H1 (cell line): ENCODE results near the gene OTX2. TPM values are rescaled to one million over a fixed set of nuclear protein-coding genes. Genes with fewer than 3 reads are reported as not detected.

ENCODE experiments used
- CTCF ChIA-PET: fragments of 300-600 bp; sonication (Branson Sonifier 250); formaldehyde crosslinking; loops from one replicate; lab custom pipeline; 2021; ENCODE audit not compliant: partially characterized antibody; lab: Charles Lee
- POLR2A ChIA-PET: fragments of 300-600 bp; sonication (Branson Sonifier 250); formaldehyde crosslinking; loops from one replicate; lab custom pipeline; 2021; ENCODE audit warnings: inconsistent platforms; ENCODE audit not compliant: partially characterized antibody; lab: Charles Lee
- DNase-seq, 2 experiments: peaks; one replicate each; pipeline versions ENCODE4 v3.0.0 to v3.0.0-alpha.2; 2010 to 2022; ENCODE audit warnings: low spot score in 2 of 2, low read depth in 1 of 2, mixed read lengths in 1 of 2
- FAIRE-seq: peaks from 2 replicates; lab custom pipeline; 2011; peaks lifted over from hg19 to GRCh38; lab: Jason Lieb, UNC
- H2AFZ ChIP-seq: 2 replicates; pipeline ENCODE4 v1.8.1; 2012; ENCODE audit warnings: low read length, inconsistent platforms
- H2AK5ac ChIP-seq: 2 replicates; pipeline ENCODE4 v1.6.1; 2013; ENCODE audit warnings: low read depth, low read length
- H2BK120ac ChIP-seq: replicated peaks from 2 replicates; pipeline ENCODE3; 2013; ENCODE audit warnings: low read depth, low read length, inconsistent platforms
- H2BK12ac ChIP-seq: 2 replicates; pipeline ENCODE4 v1.6.1; 2013; ENCODE audit warnings: low read depth, low read length
- H2BK15ac ChIP-seq: 2 replicates; pipeline ENCODE4 v1.6.1; 2013; ENCODE audit warnings: low read length
- H2BK20ac ChIP-seq: 2 replicates; pipeline ENCODE4 v1.6.1; 2013; ENCODE audit warnings: low read length
- H2BK5ac ChIP-seq: 2 replicates; pipeline ENCODE4 v1.6.1; 2013; ENCODE audit warnings: low read depth, low read length
- H3K14ac ChIP-seq: 2 replicates; pipeline ENCODE4 v1.6.1; 2013; ENCODE audit warnings: inconsistent platforms; ENCODE audit not compliant: insufficient read length
- H3K18ac ChIP-seq: 2 replicates; pipeline ENCODE4 v1.6.1; 2013; ENCODE audit warnings: low read length; ENCODE audit errors: extremely low read depth
- H3K23ac ChIP-seq: 2 replicates; pipeline ENCODE4 v1.6.1; 2013; ENCODE audit warnings: inconsistent platforms; ENCODE audit not compliant: insufficient read length
- H3K23me2 ChIP-seq: 2 replicates; pipeline ENCODE4 v1.6.1; 2013; ENCODE audit warnings: low read depth, low read length
- H3K27ac ChIP-seq: 2 replicates; pipeline ENCODE4 v1.6.1; 2011; ENCODE audit warnings: low read depth, low read length, inconsistent platforms
- H3K27me3 ChIP-seq, 4 experiments: replicated peaks in 1 of 4; 1 replicate in 1 of 4; 2 replicates in 3 of 4; pipeline versions ENCODE4 v1.6.1 to v1.8.1; 2011 to 2013; ENCODE audit warnings: low read length in 3 of 4, mild to moderate bottlenecking in 3 of 4, inconsistent platforms in 2 of 4, mixed read lengths in 2 of 4, moderate library complexity in 1 of 4; ENCODE audit not compliant: control insufficient read depth in 3 of 4, insufficient read depth in 3 of 4; ENCODE audit errors: extremely low read depth in 1 of 4
- H3K36me3 ChIP-seq, 4 experiments: 2 replicates each; pipeline versions ENCODE4 v1.6.1 to v1.8.1; 2011 to 2013; ENCODE audit warnings: mild to moderate bottlenecking in 4 of 4, low read length in 3 of 4, moderate library complexity in 2 of 4, control low read depth in 1 of 4, inconsistent platforms in 1 of 4; ENCODE audit not compliant: insufficient read depth in 4 of 4, control insufficient read depth in 2 of 4
- H3K4ac ChIP-seq: replicated peaks from 2 replicates; pipeline ENCODE3; 2013; ENCODE audit warnings: low read length, low read depth, mixed read lengths, inconsistent platforms; ENCODE audit not compliant: insufficient read length
- H3K4me1 ChIP-seq, 4 experiments: replicated peaks in 1 of 4; 1 replicate in 1 of 4; 2 replicates in 3 of 4; pipeline versions ENCODE4 v1.6.1 to v1.8.1; 2011 to 2013; ENCODE audit warnings: low read length in 3 of 4, inconsistent platforms in 2 of 4, mixed read lengths in 1 of 4; ENCODE audit not compliant: insufficient read depth in 4 of 4, control insufficient read depth in 3 of 4
- H3K4me2 ChIP-seq, 2 experiments: 2 replicates each; pipeline versions ENCODE4 v1.6.1 to v1.8.1; 2011 to 2013; ENCODE audit warnings: low read depth in 2 of 2, low read length in 2 of 2, control low read depth in 1 of 2, inconsistent platforms in 1 of 2, mild to moderate bottlenecking in 1 of 2; ENCODE audit not compliant: insufficient read depth in 1 of 2
- H3K4me3 ChIP-seq, 4 experiments: fragments of 200-600, 300-600 bp in 1 of 4; sonication (generic), shearing (Covaris generic), sonication (Bioruptor Twin) in 1 of 4; 2 replicates each; pipeline versions ENCODE4 v1.5.1 to v1.8.1; 2011 to 2016; ENCODE audit warnings: low read length in 4 of 4, low read depth in 3 of 4, control low read depth in 2 of 4, inconsistent platforms in 2 of 4, mild to moderate bottlenecking in 2 of 4, mixed read lengths in 1 of 4, moderate library complexity in 1 of 4; ENCODE audit not compliant: insufficient read depth in 2 of 4; ENCODE audit errors: extremely low read depth in 1 of 4
- H3K56ac ChIP-seq: replicated peaks from 2 replicates; pipeline ENCODE3; 2013; ENCODE audit warnings: low read depth, mild to moderate bottlenecking, mixed read lengths, low read length, inconsistent platforms; ENCODE audit not compliant: insufficient read length
- H3K79me1 ChIP-seq: 2 replicates; pipeline ENCODE4 v1.6.1; 2013; ENCODE audit warnings: low read depth, low read length, control low read depth
- H3K79me2 ChIP-seq, 2 experiments: 2 replicates each; pipeline versions ENCODE4 v1.6.1 to v1.8.1; 2012 to 2013; ENCODE audit warnings: low read length in 2 of 2, mild to moderate bottlenecking in 2 of 2, inconsistent platforms in 1 of 2; ENCODE audit not compliant: insufficient read depth in 2 of 2, control insufficient read depth in 1 of 2
- H3K9ac ChIP-seq, 4 experiments: replicated peaks in 1 of 4; 1 replicate in 1 of 4; 2 replicates in 3 of 4; pipeline versions ENCODE4 v1.6.1 to v1.8.1; 2011 to 2013; ENCODE audit warnings: low read depth in 3 of 4, low read length in 3 of 4, control low read depth in 2 of 4, mild to moderate bottlenecking in 2 of 4, moderate library complexity in 2 of 4, inconsistent platforms in 1 of 4; ENCODE audit errors: extremely low read depth in 1 of 4
- H3K9me3 ChIP-seq, 2 experiments: 2 replicates each; pipeline versions ENCODE4 v1.6.1 to v1.8.1; 2012 to 2013; ENCODE audit warnings: mild to moderate bottlenecking in 2 of 2, moderate library complexity in 2 of 2, control low read depth in 1 of 2, inconsistent platforms in 1 of 2, low read depth in 1 of 2, low read length in 1 of 2, mixed read lengths in 1 of 2; ENCODE audit not compliant: insufficient read depth in 2 of 2
- H4K20me1 ChIP-seq, 2 experiments: replicated peaks in 1 of 2; 2 replicates each; pipeline versions ENCODE3 to v1.8.1; 2011 to 2013; ENCODE audit warnings: inconsistent platforms in 2 of 2, low read length in 2 of 2, mild to moderate bottlenecking in 1 of 2; ENCODE audit not compliant: insufficient read depth in 2 of 2, control insufficient read depth in 1 of 2
- H4K5ac ChIP-seq: 2 replicates; pipeline ENCODE4 v1.6.1; 2013; ENCODE audit warnings: low read length, low read depth, mixed read lengths, inconsistent platforms; ENCODE audit not compliant: insufficient read length
- H4K8ac ChIP-seq: 2 replicates; pipeline ENCODE4 v1.8.0; 2013; ENCODE audit warnings: mild to moderate bottlenecking, moderate library complexity, low read length, inconsistent platforms; ENCODE audit not compliant: insufficient read depth; ENCODE audit errors: extremely low read depth
- H4K91ac ChIP-seq: replicated peaks from 2 replicates; pipeline ENCODE3; 2013; ENCODE audit warnings: low read length, mixed read lengths, inconsistent platforms; ENCODE audit not compliant: insufficient read length
- CBX8 ChIP-seq: fragments of 300-800, 300-1000 bp; sonication (generic); IDR thresholded peaks from 2 replicates; pipeline ENCODE4 v1.7.1; 2016; ENCODE audit warnings: low read depth, low read length, borderline replicate concordance
- CTBP2 ChIP-seq: IDR thresholded peaks from 2 replicates; pipeline ENCODE4 v1.7.0; 2011; ENCODE audit warnings: borderline replicate concordance, mild to moderate bottlenecking, moderate library complexity, mixed read lengths, low read length; ENCODE audit not compliant: insufficient read depth, insufficient read length
- EGR1 ChIP-seq: IDR thresholded peaks from 2 replicates; pipeline ENCODE4 v1.6.1; 2011; ENCODE audit warnings: low read depth, low read length, borderline replicate concordance
- EP300 ChIP-seq, 2 experiments: IDR thresholded peaks; 1 replicate in 1 of 2; 2 replicates in 1 of 2; pipeline ENCODE4 v1.6.1; 2011 to 2012; ENCODE audit warnings: low read depth in 2 of 2, low read length in 2 of 2, mild to moderate bottlenecking in 2 of 2, borderline replicate concordance in 1 of 2, inconsistent platforms in 1 of 2, moderate library complexity in 1 of 2
- FOSL1 ChIP-seq: IDR thresholded peaks from 2 replicates; pipeline ENCODE4 v1.6.1; 2011; ENCODE audit warnings: mild to moderate bottlenecking, low read depth, low read length, moderate library complexity; ENCODE audit not compliant: insufficient read depth
- NANOG ChIP-seq: IDR thresholded peaks from 2 replicates; pipeline ENCODE4 v1.6.1; 2011; ENCODE audit warnings: low read length, low read depth, mild to moderate bottlenecking, inconsistent platforms; ENCODE audit not compliant: insufficient read depth, poor library complexity, severe bottlenecking
- PHF8 ChIP-seq: fragments of 200-600 bp; sonication (generic); conservative IDR thresholded peaks from 2 replicates; pipeline ENCODE4 v1.7.1; 2012; ENCODE audit warnings: low read depth, mild to moderate bottlenecking, inconsistent platforms, low read length, moderate library complexity
- POLR2AphosphoS5 ChIP-seq: IDR thresholded peaks from 2 replicates; pipeline ENCODE4 v1.6.1; 2011; ENCODE audit warnings: low read depth, low read length
- RFX5 ChIP-seq: IDR thresholded peaks from 2 replicates; pipeline ENCODE4 v1.6.1; 2011; ENCODE audit warnings: low read depth, low read length, improper control_type of control experiment, borderline replicate concordance
- SAP30 ChIP-seq: fragments of 300-600 bp; sonication (generic); IDR thresholded peaks from 2 replicates; pipeline ENCODE4 v1.7.1; 2012; ENCODE audit warnings: low read length, moderate library complexity, mild to moderate bottlenecking, inconsistent platforms; ENCODE audit not compliant: insufficient read depth, insufficient replicate concordance
- SIRT6 ChIP-seq: IDR thresholded peaks from one replicate; pipeline ENCODE4 v1.7.1; 2012; ENCODE audit warnings: low read length, inconsistent platforms
- SP2 ChIP-seq: IDR thresholded peaks from 2 replicates; pipeline ENCODE4 v1.6.1; 2012; ENCODE audit warnings: mild to moderate bottlenecking, low read length, inconsistent platforms
- SP4 ChIP-seq: IDR thresholded peaks from 2 replicates; pipeline ENCODE4 v1.6.1; 2012; ENCODE audit warnings: low read length, inconsistent platforms
- ZNF274 ChIP-seq: IDR thresholded peaks from 2 replicates; pipeline ENCODE4 v1.7.0; 2012; ENCODE audit warnings: low read length, borderline replicate concordance; ENCODE audit errors: extremely low read depth
- WGBS, 2 experiments: shearing (Covaris generic) in 1 of 2; methylation state at CpG; one replicate each; pipeline versions ENCODE4 v1.1.6 to v1.1.7; 2013 to 2015; ENCODE audit warnings: low lambda C conversion rate in 2 of 2, mixed read lengths in 2 of 2, inconsistent platforms in 1 of 2, low coverage in 1 of 2, missing lambda C conversion rate in 1 of 2; ENCODE audit not compliant: insufficient replicate concordance in 2 of 2, insufficient coverage in 1 of 2, insufficient read length in 1 of 2; ENCODE audit errors: extremely low coverage in 1 of 2, missing lambda C conversion rate in 1 of 2; 5-methylcytosine and 5-hydroxymethylcytosine counted together
- polyA plus RNA-seq, 7 experiments: library from polyadenylated mRNA; depleted of rRNA in 3 of 7; stranded (reverse) in 5 of 7; unstranded in 2 of 7; fragments of >200 nt in 5 of 7; fragments of 200-250 nt in 2 of 7; gene quantifications; 1 replicate in 5 of 7; 2 replicates in 1 of 7; 4 replicates in 1 of 7; pipeline versions ENCODE4 v1.2.1 to v1.2.3, GENCODE V29; 2011 to 2013; ENCODE audit warnings: missing spikeins in 2 of 7, mixed read lengths in 2 of 7
- total RNA-seq: library from RNA; stranded (reverse); fragmentation: NEBNext Ultra II Directional; extraction: Animal tissue kit (Norgen Biotek cat#: 25700); gene quantifications from 2 replicates; pipeline ENCODE4 v1.2.1, GENCODE V29; 2021

OTX2 gene
- total and polyA plus RNA-seq, 2 of the 8 experiments (the other 6 are each of a cell fraction or from before 2014, with no cell fraction given) = 33.9 to 155 TPM

DNA sequence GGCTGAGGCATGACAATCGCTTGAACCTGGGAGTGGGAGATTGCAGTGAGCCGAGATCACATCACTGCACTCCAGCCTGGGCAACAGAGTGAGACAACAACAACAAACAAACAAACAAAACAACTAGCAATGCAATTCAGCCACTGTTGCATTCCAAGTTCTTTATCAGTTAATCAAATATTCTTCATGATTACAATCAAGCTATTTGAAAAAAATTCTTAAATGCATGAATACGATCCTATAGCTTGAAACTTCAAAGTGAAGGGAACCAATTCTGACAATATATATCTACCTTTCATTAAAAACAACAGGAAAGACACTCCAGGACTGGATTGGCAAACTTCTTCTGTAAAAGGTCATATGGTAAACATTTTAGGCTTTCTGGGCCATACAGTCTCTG, 31.3 kb upstream of the OTX2 start:
- Histone ChIP-seq H4K20me1 (no peaks in the 10 kb centered on the region), H2BK15ac (no peak overlapping the region), H3K56ac (no peak overlapping the region), H3K14ac (no peak overlapping the region), H3K9me3 (no peaks in the 10 kb centered on the region), H3K4me2 (no peak overlapping the region), H3K36me3 (no peaks in the 10 kb centered on the region), H3K4ac (no peak overlapping the region), H3K79me2 (no peaks in the 10 kb centered on the region), H3K27me3 (peaks cover 9 to 37% (median 35%) of the 10 kb centered on the region in 4 experiments), H3K18ac (no peak overlapping the region), H3K23ac (no peak overlapping the region), H2BK120ac (no peak overlapping the region), H4K91ac (no peak overlapping the region), H3K4me1 (peaks cover 3 to 24% (median 14%) of the 10 kb centered on the region in 4 experiments; a peak in 6 of 7 replicates), H2BK5ac (no peak overlapping the region), H4K5ac (no peak overlapping the region), H3K27ac (no peak overlapping the region), H2AFZ (no peak overlapping the region), H3K4me3 (no peak overlapping the region), H3K9ac (no peak overlapping the region), H4K8ac (no peak overlapping the region), H2AK5ac (no peak overlapping the region), H2BK20ac (no peak overlapping the region), H2BK12ac (no peak overlapping the region), H3K23me2 (no peaks in the 10 kb centered on the region), H3K79me1 (no peaks in the 10 kb centered on the region)
- 94% methylated on average over 3 of the region's 3 CpGs; no CpG with 5 or more reads in 1 of the 2 experiments for WGBS, 2 experiments
- no peak for FAIRE-seq
- DNase-seq = no peak
- CTCF ChIA-PET = interaction anchor here (0.7 to 1.5 kb wide), 7 partner anchors 17 to 459 kb away, joined by 3 to 5 read pairs (median 3); no protein-coding TSS in a partner anchor
- POLR2A ChIA-PET = interaction anchor here (1.6 kb wide), 1 partner anchor 14 kb away, joined by 4 read pairs; no protein-coding TSS in a partner anchor
- TF ChIP-seq SP2 (no peak), SAP30 (no peak), RFX5 (no peak), SP4 (no peak), NANOG (no peak), ZNF274 (no peak), PHF8 (no peak), EP300 (IDR thresholded peaks at IDR 0.05; ENCODE audit: borderline replicate concordance in 1 of 2, low read depth in 2 of 2, low read length in 2 of 2) (no peak), CBX8 (no peak), EGR1 (no peak), CTBP2 (no peak), SIRT6 (no peak), FOSL1 (no peak), POLR2AphosphoS5 (no peak)
